HEK293T (cell line): Measurements from ENCODE around the gene GTSE1.
"Not testable (repeated sequence)": the region's sequence is repeated elsewhere in the genome, so short reads cannot be mapped to it uniquely, and the experiment has no call there.

ENCODE experiments used
- BHLHE40 ChIP-seq: fragments of 450-650 bp; IDR thresholded peaks from 2 replicates; pipeline ENCODE4 v1.6.1; 2016; ENCODE audit warnings: mild to moderate bottlenecking, moderate library complexity, borderline replicate concordance
- ELF4 ChIP-seq: fragments of 450-650 bp; IDR thresholded peaks from 2 replicates; pipeline ENCODE4 v1.6.1; 2017; ENCODE audit warnings: antibody characterized with exemption
- FOXM1 ChIP-seq: fragments of 450-650 bp; IDR thresholded peaks from 2 replicates; pipeline ENCODE4 v1.6.1; 2017; ENCODE audit warnings: mild to moderate bottlenecking, borderline replicate concordance
- NFRKB ChIP-seq: fragments of 450-650 bp; IDR thresholded peaks from 2 replicates; pipeline ENCODE4 v1.6.1; 2016; ENCODE audit warnings: mild to moderate bottlenecking, moderate library complexity
- SP1 ChIP-seq: fragments of 450-650 bp; IDR thresholded peaks from 2 replicates; pipeline ENCODE4 v1.6.1; 2017
- SUZ12 ChIP-seq: fragments of 450-650 bp; IDR thresholded peaks from 2 replicates; pipeline ENCODE4 v1.6.1; 2016; ENCODE audit warnings: mild to moderate bottlenecking

DNA sequence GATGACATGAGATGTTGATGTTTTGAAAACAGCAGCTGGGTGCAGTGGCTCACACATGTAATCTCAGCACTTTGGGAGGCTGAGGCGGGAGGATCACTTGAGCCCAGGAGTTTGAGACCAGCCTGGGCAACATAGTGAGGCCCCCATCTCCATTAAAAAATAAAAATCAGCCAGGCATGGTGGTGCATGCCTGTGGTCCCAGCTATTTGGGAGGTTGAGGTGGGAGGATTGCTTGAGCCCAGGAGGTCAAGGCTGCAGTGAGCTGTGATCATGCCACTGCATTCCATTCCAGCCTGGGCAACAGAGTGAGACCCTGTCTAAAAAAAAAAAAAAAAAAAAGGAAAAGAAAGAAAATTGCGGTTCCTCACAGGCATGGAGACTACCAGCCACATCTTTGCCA lies 16.2 kb downstream of the GTSE1 start:
- TF ChIP-seq BHLHE40, ELF4, FOXM1, SUZ12, SP1, NFRKB: not testable (repeated sequence)
